IPS-NIHi7 (cell line): ENCODE measurements around the gene OR51B5.
"Not testable (repeated sequence)": the region's sequence is repeated elsewhere in the genome, so short reads cannot be mapped to it uniquely, and the experiment has no call there.

Source experiments
- DNase-seq: peaks from one replicate; pipeline ENCODE4 v3.0.0; 2012; ENCODE audit warnings: mixed read lengths; ENCODE audit errors: extremely low spot score

Gene OR51B5

DNA sequence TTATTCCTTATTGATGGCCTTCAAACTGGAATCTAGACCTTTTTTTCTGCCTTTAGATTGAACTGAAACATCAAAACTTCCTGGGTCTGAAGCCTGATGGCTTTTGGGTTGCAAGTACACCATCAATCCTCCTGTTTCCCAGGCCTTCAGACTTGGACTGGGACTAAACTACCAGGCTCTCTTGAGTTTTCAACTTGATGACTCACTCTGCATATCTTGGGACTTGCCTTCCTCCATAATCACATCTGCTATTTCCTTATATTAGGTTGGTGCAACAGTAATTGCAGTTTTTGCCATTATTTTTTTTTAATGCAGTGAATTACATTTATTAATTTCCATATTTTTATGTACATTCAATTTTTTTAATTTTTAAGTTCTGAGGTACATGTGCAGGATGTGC is 7.0 kb downstream of the OR51B5 start:
- DNase-seq = no peak

DNA sequence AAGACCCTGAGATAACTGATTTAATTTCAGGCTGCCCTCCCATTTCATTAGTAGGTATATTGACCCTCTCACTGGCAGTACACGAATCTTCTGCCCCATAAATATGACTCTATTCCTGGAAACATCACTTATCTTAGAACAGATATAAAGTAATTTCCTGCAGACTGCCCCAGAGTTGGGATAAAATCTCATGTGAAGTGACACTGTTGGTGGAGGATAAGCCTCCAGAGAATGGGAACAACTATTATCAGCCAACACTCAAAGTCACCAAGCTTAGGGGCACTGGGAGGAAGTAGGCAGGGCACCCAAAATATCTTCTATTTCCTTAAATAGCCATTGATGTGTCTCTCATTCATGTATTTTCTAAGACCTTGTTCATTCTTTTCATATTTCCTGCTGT is 8.2 kb downstream of the OR51B5 start:
- no peak for DNase-seq

DNA sequence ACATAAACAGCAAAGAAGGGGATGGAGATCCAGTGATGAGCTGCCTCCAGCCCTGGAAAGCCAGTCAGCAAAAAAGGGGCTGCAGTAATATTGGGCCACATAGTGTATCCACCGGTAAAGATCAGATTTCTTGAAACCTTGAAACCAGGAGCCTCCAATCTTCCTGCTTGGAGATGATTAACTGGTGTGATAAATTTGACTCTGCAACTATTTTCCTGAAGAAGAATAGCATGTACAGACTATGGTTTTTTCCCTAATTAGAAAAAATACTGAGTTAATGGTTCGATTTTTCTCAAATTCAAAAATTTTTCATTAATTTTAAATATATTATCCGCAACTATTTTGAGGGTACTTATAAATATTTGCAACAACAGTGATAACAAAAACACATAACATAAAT is 19.1 kb downstream of the OR51B5 start, which contains the start of gene OR51B2:
OR51B2 (minus strand) TSS at position 101 of the 400 bp plus-strand sequence; CDS start at position 101, 0 bp downstream.
- no peak for DNase-seq

DNA sequence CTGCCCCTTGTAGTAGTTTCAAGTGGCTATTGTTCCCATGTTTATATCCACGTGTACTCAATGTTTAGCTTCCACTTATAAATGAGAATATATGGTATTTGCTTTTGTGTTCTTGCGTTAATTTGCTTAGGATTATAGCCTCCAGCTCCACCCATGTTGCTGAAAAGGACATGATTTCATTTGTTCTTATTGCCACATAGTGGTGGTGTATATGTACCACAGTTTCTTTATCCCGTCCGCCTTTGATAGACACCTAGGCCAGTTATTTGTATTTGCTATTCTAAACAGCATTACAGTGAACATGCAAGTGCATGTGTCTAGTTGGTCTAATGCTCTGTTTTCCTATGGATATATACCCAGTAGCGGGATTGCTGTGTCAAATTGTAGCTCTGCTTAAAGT is 26.0 kb downstream of the OR51B5 start:
- no peak for DNase-seq

DNA sequence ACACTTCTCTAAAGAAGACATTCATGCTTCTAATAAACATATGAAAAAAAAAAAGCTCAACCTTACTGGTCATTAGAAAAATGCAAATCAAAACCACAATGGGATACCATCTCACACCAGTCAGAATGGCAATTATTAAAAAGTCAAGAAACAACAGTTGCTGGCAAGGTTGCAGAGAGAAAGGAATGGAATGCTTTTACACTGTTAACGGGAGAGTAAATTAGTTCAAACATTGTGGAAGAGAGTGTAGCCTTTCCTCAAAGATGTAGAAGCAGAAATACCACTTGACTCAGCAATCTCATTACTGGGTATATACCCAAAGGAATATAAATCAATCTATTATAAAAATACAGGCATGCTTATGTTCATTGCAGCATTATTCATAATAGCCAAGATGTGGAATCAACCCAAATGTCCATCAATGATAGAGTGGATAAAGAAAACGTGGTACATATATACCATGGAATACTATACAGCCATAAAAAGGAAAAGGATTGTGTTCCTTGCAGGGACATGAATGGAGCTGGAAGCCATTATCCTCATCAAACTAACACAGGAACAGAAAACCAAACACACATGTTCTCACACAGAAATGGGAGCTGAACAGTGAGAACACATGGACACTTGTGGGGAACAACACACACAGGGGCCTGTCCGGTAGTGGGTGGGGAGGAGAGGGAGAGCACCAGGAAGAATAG is 29.8 kb downstream of the OR51B5 start:
- not testable (repeated sequence) for DNase-seq

DNA sequence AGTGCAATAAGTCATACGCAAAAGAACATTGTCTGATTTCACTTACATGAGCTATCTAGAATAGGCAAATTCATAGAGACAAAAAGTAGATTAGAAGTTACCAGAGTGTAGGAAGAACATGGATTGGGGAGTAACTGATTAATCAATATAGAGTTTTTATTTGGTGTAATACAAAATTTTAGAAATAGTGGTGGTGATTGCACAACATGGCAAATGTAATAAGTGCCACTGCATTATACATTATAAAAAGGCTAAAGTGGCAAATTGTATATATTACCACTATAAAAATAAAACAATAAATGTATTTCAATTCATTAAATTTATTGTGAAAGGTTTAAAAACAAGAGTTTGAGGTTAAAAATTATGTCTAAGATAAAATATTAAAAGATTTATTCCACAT is 32.9 kb downstream of the OR51B5 start:
- no peak for DNase-seq

DNA sequence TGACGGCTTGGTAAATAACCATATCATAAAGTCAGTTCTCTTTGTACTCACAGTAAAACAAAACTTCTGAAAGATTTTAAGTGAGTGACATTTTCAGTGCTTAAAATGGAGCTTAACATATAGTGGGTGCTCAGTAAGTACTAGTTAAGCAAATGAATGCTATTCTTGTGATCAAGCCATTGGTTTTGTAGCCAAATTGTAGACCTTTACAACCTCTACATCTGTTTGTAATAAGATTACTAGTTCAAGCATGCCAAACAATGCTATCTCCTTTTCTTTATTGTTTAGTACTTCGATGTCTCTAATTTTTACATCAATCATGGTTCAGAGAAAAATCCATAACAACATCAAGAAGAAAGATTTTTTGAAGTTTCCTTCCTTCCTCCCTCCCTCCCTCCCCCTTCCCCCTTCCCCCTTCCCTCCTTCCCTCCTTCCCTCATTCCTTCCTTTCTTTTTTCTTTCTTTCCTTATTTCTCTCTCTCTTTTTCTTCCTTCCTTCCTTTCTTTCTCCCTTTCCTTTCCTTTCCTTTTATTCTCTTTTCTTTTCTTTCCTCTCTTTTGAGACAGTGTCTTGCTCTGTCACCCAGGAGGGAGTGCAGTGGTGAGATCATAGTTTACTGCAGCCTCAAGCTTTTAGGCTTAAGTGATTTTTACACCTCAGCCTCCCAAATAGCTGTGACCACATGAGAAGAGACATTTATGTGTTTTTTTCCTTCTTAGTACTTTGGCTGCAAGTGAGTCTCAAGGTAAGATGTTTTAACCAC is 35.9 kb downstream of the OR51B5 start:
- no peak for DNase-seq

DNA sequence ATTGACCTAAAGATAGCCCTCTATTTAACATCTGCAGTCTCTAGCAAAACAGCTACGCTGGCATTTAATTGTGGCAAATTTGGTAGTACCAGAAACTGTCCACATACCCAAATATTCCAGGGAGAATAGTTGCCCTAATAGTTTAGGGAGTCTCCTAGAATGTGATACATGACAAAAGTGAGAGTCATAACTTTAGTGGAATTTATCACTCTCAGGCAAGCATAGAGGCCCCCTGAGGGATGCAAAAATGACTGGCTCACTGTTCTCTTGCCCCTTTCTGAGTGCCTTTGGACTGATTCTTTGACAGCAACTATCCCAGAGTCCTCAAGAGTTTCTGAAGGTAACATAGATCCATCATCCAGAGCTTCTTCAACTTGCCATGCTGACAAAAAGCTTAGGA is 39.3 kb downstream of the OR51B5 start:
- DNase-seq = no peak

DNA sequence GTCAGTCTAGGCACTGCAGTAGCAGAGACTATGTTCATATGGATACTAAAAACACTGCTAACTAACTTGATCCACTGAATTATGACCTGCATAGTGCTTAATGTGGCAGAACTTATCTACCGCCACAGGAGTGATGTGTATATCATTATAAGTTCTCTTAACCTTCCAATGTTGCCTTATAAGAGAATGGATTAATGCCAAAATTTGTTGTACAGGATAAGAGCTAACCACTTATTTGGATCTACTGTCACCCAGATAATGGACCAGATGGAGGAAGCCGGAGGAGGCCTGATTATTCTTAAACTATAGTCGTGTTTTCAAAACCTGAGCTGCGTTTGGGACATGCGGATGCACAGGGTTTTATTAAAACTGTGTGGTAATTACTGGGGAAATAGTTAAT is 39.7 kb downstream of the OR51B5 start:
- DNase-seq = no peak

DNA sequence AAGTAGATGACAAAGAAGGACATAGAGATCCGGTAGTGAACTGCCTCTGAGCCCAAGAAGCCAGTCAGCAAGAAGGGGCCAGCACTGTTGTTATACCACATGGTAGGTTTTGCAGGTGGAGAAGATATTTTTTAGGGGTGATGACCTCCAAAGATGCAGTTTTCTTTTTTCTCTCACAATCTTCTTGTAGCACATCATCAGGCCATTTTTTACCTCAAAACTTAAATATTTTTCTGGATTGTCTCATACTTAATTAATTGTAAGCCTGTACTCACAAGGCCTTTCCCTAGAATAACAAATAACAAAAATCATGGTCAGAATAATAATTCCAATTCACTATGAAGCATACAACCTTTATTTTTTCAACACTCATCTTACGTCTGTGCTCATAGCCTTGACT is 41.5 kb downstream of the OR51B5 start, which contains the start of gene OR51B4:
OR51B4 (minus strand) TSS at position 101 of the 400 bp plus-strand sequence; CDS start at position 101, 0 bp downstream.
- DNase-seq = no peak

DNA sequence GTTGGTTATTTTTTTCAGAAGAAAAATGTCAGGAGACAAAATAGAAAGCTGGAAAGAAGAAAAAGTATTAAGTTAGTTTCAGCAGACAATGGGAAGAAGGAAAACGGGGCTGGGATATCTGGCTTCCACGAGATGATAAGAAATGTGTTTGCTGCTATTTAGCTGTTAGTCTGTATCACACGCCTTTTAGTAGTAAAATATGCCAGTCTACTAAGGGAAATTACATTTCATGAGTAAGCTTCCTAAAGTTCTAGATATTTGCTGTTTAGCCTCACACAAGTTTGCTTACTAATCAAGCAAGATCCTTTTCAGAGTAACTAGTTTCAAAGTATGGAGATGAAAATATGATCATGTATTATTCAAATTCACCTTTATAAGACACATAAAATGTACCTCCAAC is 43.1 kb downstream of the OR51B5 start:
- no peak for DNase-seq

DNA sequence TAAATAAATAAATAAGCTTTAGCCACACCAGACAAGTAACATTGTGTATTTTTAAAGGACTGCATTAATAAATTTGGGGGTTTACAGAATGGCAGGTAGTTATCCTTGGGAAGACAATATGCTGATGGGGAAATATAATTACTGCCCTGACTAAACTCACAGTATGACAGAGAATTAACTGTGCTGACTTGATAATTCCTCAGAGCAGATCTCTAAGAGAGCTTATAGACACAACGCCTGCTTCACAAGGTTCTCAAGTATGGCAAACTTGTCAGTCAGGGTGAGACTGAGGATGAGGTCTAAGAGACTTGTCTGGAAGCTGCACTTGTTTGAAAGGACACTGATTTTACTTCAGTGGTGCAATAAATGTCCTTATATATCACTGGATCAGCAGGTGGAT is 44.9 kb downstream of the OR51B5 start:
- no peak for DNase-seq

DNA sequence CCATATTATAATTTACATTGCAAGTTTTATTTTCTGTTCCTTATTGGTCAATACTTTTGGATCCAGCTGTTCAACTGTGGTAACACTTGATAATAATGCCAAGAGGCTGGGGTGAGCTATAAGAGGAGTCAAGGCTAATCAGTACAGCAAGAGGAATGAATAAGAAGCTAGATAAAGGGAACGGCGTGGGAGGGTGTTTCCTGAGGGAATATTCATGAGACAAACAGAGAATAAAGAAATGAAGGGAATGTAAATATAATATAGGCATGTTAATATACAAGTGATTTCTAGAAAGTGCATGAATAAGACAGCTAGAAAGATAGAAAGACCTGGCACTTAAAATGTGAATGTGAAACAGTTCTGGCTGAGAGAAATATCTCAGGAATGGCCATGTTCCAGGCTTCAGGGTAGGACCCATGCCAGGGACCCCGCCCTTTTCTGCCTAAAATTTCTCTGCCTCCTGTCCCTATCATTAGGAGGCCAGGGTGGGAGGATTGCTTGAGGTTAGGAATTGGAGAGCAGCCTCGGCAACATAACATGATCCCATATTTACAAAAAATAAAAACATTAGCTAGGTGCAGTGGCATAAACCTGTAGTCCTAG is 45.5 kb downstream of the OR51B5 start:
- DNase-seq = no peak

DNA sequence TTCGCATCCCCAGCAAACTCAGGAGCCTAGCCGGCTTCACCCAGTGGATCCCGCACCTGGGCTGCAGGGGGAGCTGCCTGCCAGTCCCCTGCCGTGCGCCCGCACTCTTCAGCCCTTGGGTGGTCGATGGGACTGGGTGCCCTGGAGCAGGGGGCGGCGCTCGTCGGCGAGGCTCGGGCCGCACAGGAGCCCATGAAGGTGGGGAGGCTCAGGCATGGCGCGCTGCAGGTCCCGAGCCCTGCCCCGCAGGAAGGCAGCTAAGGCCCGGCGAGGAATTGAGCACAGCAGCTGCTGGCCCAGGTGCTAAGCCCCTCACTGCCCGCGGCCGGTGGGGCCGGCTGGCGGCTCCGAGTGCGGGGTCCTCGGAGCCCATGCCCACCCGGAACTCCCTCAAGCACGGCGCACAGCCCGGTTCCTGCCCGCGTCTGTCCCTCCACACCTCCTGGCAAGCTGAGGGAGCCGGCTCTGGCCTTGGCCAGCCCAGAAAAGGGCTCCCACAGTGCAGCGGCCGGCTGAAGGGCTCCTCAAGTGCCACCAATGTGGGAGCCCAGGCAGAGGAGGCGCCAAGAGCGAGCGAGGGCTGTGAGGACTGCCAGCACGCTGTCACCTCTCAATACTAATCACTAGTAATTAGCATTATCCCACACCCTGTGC is 48.9 kb downstream of the OR51B5 start:
- DNase-seq = not testable (repeated sequence)

DNA sequence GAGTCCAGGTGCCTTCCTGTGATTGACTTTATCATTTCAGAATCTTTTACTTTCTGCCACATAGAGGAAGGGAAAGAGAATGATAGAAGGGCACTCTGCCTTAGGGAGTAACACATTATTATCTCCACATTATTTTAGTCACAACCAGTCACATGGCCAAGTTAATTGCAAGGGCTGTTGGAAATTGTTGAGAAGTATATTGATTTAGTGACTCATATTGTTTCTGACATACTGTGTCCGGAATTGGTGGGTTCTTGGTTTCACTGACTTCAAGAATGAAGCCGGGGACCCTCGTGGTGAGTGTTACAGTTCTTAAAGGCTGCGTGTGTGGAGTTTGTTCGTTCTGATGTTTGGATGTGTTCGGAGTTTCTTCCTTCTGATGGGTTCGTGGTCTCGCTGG is 50.3 kb downstream of the OR51B5 start:
- no peak for DNase-seq
